GM18951 (cell line): Measurements from ENCODE around the gene CDC23.
"Not testable (repeated sequence)": the region's sequence is repeated elsewhere in the genome, so short reads cannot be mapped to it uniquely, and the experiment has no call there.

ENCODE experiments used
- POLR2A ChIP-seq: IDR thresholded peaks from 4 replicates; pipeline ENCODE4 v1.6.1; 2011; ENCODE audit warnings: mild to moderate bottlenecking; ENCODE audit not compliant: insufficient read length, insufficient read depth; ENCODE audit errors: extremely low read depth
- in situ Hi-C: fragments of 300-500 bp; cut with MboI; formaldehyde crosslinking; loops from one replicate; pipeline ENCODE4 v1.12.0; 2022; ENCODE audit warnings: low sequenced_read_pairs, mixed read lengths, inconsistent platforms; ENCODE audit not compliant: unreplicated experiment

The CDC23 gene

DNA sequence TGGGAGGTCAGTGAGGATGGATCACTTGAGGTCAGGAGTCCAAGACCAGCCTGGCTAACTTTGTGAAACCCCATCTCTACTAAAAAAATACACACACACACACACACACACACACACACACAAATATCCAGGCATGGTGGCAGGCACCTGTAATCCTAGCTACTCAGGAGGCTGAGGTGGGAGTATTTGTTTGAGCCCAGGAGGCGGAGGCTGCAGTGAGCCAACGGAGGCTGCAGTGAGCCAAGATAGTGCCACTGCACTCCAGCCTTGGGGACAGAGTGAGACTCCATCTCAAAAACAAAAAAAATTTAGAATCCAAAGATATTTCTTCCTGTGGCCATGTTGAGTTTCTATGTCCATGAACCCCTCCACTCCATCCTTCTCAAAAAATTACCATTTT, 21.5 kb upstream of the CDC23 start:
- in situ Hi-C loops = no loop called here
- TF ChIP-seq POLR2A = no peak

DNA sequence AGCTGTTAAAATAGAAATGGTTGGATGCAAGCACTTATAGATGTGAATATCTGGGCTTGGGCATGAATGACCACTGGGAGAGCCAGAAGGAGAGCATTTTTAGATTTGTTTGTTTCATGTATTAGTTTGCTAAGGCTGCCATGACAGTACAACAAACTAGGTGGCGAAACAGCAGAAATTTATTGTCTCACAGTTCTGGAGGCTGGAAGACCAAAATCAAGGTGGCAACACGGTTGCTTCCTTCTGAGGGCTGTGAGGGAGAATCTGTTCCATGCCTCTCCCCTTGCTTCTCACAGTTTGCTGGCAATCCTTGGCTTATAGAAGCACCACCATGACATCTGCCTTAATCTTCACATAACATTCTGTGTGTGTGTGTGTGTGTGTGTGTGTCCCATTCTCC, 20.2 kb upstream of the CDC23 start:
- TF ChIP-seq POLR2A = no peak
- in situ Hi-C loops = no loop called here

DNA sequence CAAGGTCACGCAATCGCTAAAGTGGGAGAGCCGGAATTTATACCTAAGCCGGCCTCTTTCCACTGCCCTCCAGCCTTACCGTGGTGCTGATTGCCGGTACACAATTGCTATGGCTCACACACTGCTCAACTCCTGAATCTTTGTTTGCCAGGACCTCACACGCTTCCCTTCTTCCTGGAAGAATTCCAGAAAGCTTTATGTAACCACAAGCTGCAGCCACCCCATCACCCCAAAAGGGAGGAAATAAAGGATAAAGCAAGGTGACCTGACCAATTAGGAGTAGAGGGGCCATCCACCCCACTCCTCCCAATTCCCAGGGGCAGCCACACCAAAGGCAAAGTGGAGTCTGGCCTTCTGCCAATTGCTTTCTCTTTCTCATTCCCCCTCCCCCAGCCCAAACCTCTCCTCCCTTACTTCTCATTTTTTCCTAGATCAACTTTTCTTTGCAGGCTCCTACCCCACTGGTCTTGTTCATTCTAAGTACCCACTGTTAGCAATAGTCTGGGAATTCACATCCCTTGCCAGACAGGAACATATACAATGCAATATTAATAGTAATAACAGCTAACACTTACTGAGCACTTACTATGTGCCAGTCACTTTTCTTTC, 18.0 kb upstream of the CDC23 start:
- no peak for TF ChIP-seq POLR2A
- in situ Hi-C loops = no loop called here

DNA sequence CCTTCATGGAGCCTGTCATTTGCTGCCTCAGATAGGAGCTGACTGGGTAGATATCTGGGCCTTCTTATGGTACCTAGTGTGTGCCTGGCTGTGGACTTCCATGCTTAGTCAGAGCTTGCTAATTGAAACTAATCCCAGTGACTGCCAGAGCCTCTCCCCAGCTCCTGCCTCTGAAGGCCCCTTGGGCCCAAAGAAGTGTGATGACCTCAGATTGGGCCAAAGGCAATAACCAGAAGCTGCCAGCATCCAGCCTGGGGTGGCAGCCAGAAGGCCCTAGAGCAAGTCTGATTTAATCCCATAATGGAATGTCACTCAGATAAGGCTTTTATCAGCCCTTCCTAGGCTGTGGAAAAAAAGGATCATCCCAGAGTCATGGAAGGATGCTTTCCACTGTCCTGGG, 17.1 kb upstream of the CDC23 start:
- TF ChIP-seq POLR2A = no peak
- in situ Hi-C loops = no loop called here

DNA sequence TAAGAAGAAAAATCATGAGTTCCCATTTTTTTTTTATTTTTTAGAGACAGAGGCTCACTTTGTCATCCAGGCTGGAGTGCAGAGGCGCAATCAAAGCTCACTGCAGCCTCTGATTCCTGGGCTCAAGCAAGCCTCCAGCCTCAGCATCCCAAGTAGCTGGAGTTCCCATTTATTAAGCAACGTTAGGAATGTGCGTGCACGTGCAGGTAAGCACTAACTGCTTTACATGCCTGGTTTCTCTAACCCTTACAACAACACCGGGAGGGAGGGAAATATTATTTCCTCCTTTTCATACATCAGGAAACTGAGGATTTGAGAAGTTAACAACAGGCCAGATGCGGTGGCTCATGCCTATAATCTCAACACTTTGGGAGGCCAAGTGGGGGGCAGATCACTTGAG, 16.3 kb upstream of the CDC23 start:
- TF ChIP-seq POLR2A = no peak
- in situ Hi-C loops = no loop called here

DNA sequence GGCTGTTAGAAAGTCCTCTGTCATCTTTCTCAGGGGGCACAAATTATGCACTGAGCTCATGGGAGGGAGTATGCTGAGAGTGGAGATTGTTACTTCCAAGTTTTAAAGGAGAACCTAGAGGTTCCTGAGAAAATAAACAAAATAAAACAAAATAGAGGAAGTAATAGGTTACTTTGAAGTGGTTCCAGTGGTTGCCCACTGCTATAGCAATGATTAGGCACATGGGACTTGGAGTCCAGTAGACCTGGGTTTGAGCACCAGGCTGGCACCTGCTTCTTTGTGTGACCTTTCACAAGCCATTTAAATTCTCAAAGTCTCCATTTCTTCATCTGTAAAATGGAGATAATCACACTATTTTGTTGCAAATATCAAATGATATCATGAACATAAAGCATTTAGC, 13.8 kb upstream of the CDC23 start:
- in situ Hi-C loops = no loop called here

DNA sequence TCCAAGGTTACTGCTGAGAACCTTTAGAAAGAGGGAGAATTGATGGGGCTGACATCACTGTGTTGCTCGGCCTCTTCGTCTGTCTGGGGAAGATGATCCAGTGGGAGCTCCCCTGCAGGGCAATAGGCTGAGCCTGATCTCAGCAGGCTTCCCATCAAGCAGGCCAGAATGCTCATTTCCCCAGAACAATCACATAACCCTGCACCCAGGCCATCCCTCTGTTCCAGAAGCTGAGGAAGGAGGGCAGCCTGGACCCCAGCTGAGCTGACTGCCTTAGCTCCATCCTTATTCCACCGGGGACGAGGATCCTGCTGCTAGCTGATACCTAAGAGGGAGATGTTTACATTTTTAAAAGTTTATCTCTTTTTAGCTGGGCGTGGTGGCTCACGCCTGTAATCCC, 11.6 kb upstream of the CDC23 start:
- in situ Hi-C loops = no loop called here

More for the DNA sequence above, 13.8 kb upstream of the CDC23 start:
- no peak for TF ChIP-seq POLR2A

DNA sequence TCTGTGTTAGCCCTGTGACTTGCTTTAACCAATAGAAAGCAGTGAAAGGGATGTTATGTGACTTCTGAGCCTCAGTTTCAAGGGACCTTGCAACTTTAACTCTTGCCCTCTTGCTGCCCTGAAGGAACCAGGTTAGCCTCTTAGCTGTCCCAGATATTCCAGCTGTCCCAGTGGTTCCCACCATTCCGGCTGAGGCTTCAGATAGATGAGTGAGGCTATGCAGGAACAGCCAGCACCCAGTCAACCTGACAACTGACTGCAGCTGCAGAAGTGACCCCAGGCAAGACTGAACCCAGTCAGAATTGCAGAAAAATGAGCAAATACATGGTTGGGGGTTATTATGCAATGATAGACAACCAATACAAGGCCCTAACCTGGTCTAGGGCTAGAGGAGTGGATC, 10.4 kb upstream of the CDC23 start:
- TF ChIP-seq POLR2A = no peak
- in situ Hi-C loops = no loop called here

More for the DNA sequence above, 11.6 kb upstream of the CDC23 start:
- no peak for TF ChIP-seq POLR2A

DNA sequence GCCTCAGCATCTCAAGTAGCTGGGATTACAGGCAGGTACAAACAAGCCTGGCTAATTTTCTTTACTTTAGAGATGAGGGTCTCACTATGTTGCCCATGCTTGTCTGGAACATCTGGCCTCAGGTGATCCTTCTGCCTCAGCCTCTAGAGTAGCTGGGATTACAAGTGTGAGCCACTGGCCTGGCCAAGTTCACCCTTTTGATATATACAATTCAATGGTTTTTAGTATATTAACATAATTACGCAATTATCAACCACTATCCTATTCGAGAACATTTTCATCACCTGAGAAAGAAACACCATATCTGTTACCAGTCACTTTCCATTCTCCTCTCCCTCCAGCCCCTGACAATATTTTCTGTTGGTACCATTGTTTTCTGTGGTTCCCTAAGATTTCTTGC, 3.7 kb upstream of the CDC23 start:
- in situ Hi-C loops = no loop called here
- no peak for TF ChIP-seq POLR2A

DNA sequence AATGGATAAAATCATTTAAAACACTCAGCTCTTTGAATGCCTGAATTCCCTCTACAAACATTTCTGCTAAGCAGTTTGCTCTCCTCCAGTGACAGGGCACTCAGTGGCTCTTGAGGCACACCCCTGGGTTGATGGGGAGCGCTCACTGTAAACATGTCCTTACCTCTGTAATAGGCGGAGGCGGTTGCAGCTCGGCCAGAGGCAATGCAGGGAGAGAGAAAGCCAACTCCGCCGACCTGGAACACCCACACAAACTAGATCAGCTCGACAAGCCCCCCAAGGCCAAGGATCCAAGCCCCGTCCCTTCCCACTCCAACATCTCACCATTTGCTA, 329 bp downstream of the CDC23 start:
- in situ Hi-C loops = no loop called here
- no peak for TF ChIP-seq POLR2A

DNA sequence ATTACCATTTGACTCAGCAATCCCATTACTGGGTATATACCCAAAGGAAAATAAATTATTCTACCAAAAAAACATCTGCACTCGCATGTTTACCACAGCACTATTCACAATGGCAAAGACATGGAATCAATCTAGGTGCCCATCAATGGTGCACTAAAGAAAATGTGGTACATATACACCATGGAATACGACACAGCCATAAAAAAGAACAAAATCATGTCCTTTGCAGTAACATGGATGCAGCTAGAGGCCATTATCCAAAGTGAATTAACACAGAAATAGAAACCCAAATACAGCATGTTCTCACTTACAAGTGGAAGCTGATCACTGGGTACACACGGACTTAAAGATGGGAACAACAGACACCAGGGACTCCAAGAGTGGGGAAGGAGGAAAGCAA, 2.1 kb downstream of the CDC23 start:
- TF ChIP-seq POLR2A = no peak
- in situ Hi-C loops = no loop called here

DNA sequence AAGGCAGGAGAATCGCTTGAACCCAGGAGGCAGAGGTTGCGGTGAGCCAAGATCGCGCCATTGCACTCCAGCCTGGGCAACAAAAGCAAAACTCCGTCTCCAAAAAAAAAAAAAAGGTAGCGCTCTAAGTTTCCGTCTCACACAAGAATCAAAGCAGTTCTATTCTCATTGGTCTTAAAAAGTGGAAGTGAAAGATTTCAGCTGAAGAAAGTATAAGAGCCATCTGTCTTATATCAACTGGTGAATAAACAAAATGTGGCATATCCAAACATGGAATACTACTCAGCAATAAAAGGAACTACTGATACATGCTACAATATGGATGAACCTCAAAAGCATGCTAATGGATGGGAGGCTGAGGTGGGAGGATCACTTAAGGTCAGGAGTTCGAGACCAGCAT, 19.3 kb downstream of the CDC23 start:
- in situ Hi-C loops = not testable (repeated sequence)

DNA sequence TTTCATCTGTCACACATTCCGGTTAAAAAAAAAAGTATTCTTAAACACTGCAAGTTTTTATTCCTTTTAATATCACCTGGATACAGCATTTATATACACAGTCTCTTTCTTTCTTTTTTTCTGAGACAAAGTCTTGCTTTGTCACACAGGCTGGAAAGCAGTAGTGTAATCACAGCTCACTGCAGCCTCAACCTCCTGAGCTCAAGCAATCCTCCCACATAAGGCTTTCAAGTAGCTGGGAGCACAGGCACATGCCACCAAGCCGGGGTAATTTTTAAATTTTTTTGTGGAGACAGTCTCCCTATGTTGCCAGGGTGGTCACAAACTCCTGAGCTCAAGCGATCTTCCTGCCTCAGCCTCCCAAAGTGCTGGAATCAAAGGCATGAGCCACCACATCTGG, 20.3 kb downstream of the CDC23 start:
- in situ Hi-C loops = no loop called here
- TF ChIP-seq POLR2A = no peak

DNA sequence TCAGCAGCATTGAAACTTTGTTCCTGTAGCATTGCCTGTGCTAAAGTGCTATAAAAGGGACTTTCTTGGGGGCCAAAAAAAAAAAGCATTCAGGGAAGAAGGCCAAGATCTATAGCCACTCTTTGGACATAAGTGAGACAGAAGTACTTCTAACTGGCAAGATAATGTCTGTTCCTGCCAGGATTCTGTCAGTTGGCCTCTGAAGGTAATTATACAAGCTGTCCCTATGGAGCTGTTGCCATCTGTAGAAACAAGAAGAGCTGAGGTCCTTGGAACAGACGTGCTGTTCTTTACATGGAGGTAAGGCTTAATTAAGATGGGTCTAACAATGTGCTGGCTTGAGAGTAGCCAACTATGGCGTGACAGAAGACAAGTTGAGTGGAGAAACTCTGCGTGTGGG, 24.5 kb downstream of the CDC23 start:
- in situ Hi-C loops = no loop called here
- TF ChIP-seq POLR2A = no peak

DNA sequence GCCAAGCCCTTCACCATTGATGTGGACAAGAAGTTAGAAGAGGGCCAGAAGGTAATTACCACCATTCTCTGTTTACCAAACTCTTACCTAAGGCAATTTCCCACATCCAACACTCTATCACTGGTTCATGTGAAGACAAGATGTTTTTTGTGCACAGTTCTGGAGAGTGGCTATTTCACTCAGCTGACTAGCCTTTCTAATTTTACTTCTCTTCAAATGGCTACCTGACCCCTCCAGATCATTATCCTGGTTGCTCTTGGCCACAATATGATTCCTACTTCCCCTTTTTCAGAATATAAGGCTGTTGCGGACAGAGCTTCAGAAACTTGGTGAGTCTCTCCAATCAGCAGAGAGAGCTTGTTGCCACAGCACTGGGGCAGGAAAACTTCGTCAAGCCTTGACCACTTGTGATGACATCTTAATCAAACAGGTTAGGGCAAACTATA, 27.1 kb downstream of the CDC23 start:
- in situ Hi-C loops = no loop called here
- no peak for TF ChIP-seq POLR2A

DNA sequence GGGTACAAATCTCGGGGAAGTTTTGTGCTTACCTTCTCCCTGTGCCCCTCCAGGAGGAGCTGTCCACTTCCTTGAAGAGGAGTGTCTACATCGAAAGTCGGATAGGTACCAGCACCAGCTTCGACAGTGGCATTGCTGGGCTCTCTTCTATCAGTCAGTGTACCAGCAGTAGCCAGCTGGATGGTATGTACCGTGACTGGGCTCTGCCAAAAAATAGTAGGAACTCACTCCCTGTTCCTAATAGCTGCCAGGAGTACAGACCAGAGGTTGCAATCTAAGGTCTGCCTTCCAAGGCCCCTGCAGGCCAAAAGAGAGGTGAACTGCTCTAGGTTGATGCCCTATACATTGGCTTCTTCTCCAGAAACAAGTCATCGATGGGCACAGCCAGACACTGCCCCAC, 30.3 kb downstream of the CDC23 start:
- in situ Hi-C loops = no loop called here

DNA sequence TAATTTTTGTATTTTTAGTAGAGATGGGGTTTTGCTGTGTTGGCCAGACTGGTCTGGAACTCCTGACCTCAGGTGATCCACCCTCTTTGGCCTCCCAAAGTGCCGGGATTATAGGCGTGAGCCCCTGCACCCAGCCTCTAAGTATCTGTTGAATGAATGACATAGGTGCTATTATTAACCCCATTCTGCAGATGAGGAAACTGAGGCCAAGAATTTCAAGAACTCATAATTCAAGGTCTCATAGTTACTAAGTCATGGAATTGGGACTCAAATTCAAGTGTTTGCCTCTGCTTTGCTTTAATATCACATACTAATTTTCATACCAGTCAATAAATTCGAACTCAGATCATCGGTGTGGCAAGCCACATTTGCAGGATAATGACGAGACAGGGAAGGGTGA, 32.3 kb downstream of the CDC23 start:
- in situ Hi-C loops = no loop called here

More for the DNA sequence above, 30.3 kb downstream of the CDC23 start:
- no peak for TF ChIP-seq POLR2A

More for the DNA sequence above, 32.3 kb downstream of the CDC23 start:
- TF ChIP-seq POLR2A = no peak
